SK-N-SH (cell line): ENCODE data around the gene VPS35L.

Experiments
- MXI1 ChIP-seq: IDR thresholded peaks from 2 replicates; pipeline ENCODE4 v1.6.1; 2012; ENCODE audit warnings: mild to moderate bottlenecking, low read depth, low read length, improper control_type of control experiment
- POLR2AphosphoS5 ChIP-seq: IDR thresholded peaks from 2 replicates; pipeline ENCODE4 v1.6.1; 2012; ENCODE audit warnings: low read depth, low read length
- TAF1 ChIP-seq: IDR thresholded peaks from 2 replicates; pipeline ENCODE4 v1.6.1; 2012; ENCODE audit warnings: low read depth, mild to moderate bottlenecking, low read length, moderate library complexity, borderline replicate concordance
- TF ChIP-seq, protein P1 (sequence below): fragments of 200-600 bp; sonication (generic); IDR thresholded peaks from 2 replicates; pipeline ENCODE4 v1.6.1; 2017; ENCODE audit warnings: antibody characterized with exemption, mild to moderate bottlenecking, moderate library complexity

- TF ChIP-seq, protein P1, sequence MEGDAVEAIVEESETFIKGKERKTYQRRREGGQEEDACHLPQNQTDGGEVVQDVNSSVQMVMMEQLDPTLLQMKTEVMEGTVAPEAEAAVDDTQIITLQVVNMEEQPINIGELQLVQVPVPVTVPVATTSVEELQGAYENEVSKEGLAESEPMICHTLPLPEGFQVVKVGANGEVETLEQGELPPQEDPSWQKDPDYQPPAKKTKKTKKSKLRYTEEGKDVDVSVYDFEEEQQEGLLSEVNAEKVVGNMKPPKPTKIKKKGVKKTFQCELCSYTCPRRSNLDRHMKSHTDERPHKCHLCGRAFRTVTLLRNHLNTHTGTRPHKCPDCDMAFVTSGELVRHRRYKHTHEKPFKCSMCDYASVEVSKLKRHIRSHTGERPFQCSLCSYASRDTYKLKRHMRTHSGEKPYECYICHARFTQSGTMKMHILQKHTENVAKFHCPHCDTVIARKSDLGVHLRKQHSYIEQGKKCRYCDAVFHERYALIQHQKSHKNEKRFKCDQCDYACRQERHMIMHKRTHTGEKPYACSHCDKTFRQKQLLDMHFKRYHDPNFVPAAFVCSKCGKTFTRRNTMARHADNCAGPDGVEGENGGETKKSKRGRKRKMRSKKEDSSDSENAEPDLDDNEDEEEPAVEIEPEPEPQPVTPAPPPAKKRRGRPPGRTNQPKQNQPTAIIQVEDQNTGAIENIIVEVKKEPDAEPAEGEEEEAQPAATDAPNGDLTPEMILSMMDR = no peak
- TF ChIP-seq POLR2AphosphoS5 (no peak), TAF1 (no peak), MXI1 (no peak)
These were observed 123.3 kb downstream of the VPS35L start for GRCh38 chr16:19678804-19679203.
